BJ (cell line): ENCODE results near the gene CUX1. TPM values are rescaled to one million over a fixed set of nuclear protein-coding genes. Genes with fewer than 3 reads are reported as not detected.

ENCODE experiments used
- CTCF ChIA-PET: fragments of 350-600 bp; formaldehyde crosslinking; extraction: SDS; loops from one replicate; lab custom pipeline; 2021; ENCODE audit warnings: antibody characterized with exemption, inconsistent platforms; lab: Yijun Ruan, JAX
- POLR2A ChIA-PET: fragments of 300-600 bp; sonication (Branson Sonifier 250); formaldehyde crosslinking; extraction: SDS; loops from one replicate; lab custom pipeline; 2021; ENCODE audit warnings: antibody characterized with exemption; lab: Charles Lee
- DNase-seq: peaks from one replicate; pipeline ENCODE4 v3.0.0-alpha.2; 2011; ENCODE audit warnings: low read depth
- H3K27me3 ChIP-seq: 2 replicates; pipeline ENCODE4 v1.6.0; 2011; ENCODE audit warnings: low read length; ENCODE audit not compliant: control insufficient read depth, insufficient read depth
- H3K36me3 ChIP-seq: 2 replicates; pipeline ENCODE4 v1.5.1; 2011; ENCODE audit warnings: low read length; ENCODE audit not compliant: control insufficient read depth, insufficient read depth
- H3K4me3 ChIP-seq: 2 replicates; pipeline ENCODE4 v1.5.1; 2011; ENCODE audit warnings: low read depth, mild to moderate bottlenecking, control low read depth, low read length
- CTCF ChIP-seq: IDR thresholded peaks from 2 replicates; pipeline ENCODE4 v1.5.1; 2011; ENCODE audit warnings: low read depth, mild to moderate bottlenecking, control low read depth, inconsistent platforms, low read length, moderate library complexity; ENCODE audit not compliant: insufficient read depth
- polyA plus RNA-seq: library from polyadenylated mRNA; depleted of rRNA; stranded (reverse); fragments of >200 nt; gene quantifications from 2 replicates; pipeline ENCODE4 v1.2.3, GENCODE V29; 2011

CUX1 gene
- polyA plus RNA-seq, 1 experiment = 36.5 TPM

- CTCF ChIA-PET = no interaction called here
- Histone ChIP-seq H3K27me3 (no peaks in the 10 kb centered on the region), H3K4me3 (no peak overlapping the region), H3K36me3 (peaks cover 1% of the 10 kb centered on the region; the same call in 1 of the 2 replicates)
- TF ChIP-seq CTCF = no peak
- POLR2A ChIA-PET = no interaction called here
- no peak for DNase-seq
Observed at GRCh38 chr7:101939136-101939695, 121.8 kb downstream of the CUX1 start.

GRCh38 chr7:101940151-101940550, 122.7 kb downstream of the CUX1 start:
- POLR2A ChIA-PET = no interaction called here

GRCh38 chr7:101940830-101941229, 123.4 kb downstream of the CUX1 start:
- CTCF ChIA-PET = no interaction called here

More at GRCh38 chr7:101940151-101940550, 122.7 kb downstream of the CUX1 start:
- Histone ChIP-seq H3K36me3 (peaks cover 1% of the 10 kb centered on the region; the same call in 1 of the 2 replicates), H3K27me3 (no peaks in the 10 kb centered on the region), H3K4me3 (no peak overlapping the region)
- no peak for TF ChIP-seq CTCF
- no peak for DNase-seq
- CTCF ChIA-PET = no interaction called here

GRCh38 chr7:101941481-101942383, 124.3 kb downstream of the CUX1 start:
- Histone ChIP-seq H3K4me3 (no peak overlapping the region), H3K36me3 (no peaks in the 10 kb centered on the region), H3K27me3 (no peaks in the 10 kb centered on the region)
- CTCF ChIA-PET = no interaction called here
- no peak for DNase-seq
- no peak for TF ChIP-seq CTCF
- POLR2A ChIA-PET = no interaction called here

More at GRCh38 chr7:101940830-101941229, 123.4 kb downstream of the CUX1 start:
- no peak for TF ChIP-seq CTCF
- Histone ChIP-seq H3K27me3 (no peaks in the 10 kb centered on the region), H3K4me3 (no peak overlapping the region), H3K36me3 (no peaks in the 10 kb centered on the region)
- no peak for DNase-seq
- POLR2A ChIA-PET = no interaction called here

GRCh38 chr7:101942603-101943210, 125.3 kb downstream of the CUX1 start:
- Histone ChIP-seq H3K27me3 (no peaks in the 10 kb centered on the region), H3K4me3 (no peak overlapping the region), H3K36me3 (no peaks in the 10 kb centered on the region)
- TF ChIP-seq CTCF = no peak
- POLR2A ChIA-PET = interaction anchor here (0.6 kb wide), 1 partner anchor 19 kb away, joined by 3 read pairs; no protein-coding TSS in a partner anchor
- CTCF ChIA-PET = no interaction called here
- no peak for DNase-seq
